Right lobe of liver (tissue), 4 donors: ENCODE results near the gene SCFD2.

Experiments used
- POLR2A ChIP-seq: fragments of 450-650 bp; IDR thresholded peaks from one replicate; pipeline ENCODE4 v1.6.1; 2017; ENCODE audit warnings: antibody characterized with exemption, mild to moderate bottlenecking
- TF ChIP-seq, protein P1 (sequence below), 4 donors: fragments of 200-600 bp in 3 of 4; fragments of 450-650 bp in 1 of 4; IDR thresholded peaks; one replicate each; pipeline versions ENCODE4 v1.5.1 to v1.8.0; 2016 to 2022; ENCODE audit warnings: antibody characterized with exemption in 4 of 4, mild to moderate bottlenecking in 2 of 4
- donor health status: DM: no; HTN: no; CAD: no.
- donor health status: DM: no; HTN: no; CAD: no.
- donor health status: DM: no; HTN: yes; CAD: no.

DNA sequence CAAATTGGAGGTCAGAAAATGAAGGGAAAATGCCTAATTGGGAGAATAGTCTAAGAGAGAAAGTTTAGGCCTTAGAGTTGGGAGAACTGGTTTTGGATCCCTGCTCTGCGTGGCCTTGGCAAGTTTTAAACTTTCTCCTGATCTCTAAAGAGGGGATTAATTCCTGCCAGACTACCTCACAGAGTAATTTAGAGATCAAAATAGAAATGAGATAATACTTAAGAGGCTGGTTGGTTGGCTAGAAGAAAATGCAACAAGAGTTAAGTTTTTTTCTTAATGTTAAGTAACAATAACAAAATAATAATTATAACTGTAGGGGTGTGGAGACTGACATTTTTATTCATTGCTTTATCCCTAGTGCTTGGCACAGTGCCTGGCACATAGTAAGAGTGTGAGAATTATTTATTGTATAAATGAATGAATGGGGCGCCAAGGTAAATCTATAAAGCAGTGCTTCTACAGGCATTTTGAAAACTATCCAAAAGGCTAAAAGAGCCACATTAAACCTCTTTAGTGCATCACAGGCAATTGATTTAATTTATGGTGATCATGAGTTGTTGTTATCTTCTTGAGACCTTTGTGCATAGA, 343.3 kb downstream of the SCFD2 start:
- TF ChIP-seq, protein P1, sequence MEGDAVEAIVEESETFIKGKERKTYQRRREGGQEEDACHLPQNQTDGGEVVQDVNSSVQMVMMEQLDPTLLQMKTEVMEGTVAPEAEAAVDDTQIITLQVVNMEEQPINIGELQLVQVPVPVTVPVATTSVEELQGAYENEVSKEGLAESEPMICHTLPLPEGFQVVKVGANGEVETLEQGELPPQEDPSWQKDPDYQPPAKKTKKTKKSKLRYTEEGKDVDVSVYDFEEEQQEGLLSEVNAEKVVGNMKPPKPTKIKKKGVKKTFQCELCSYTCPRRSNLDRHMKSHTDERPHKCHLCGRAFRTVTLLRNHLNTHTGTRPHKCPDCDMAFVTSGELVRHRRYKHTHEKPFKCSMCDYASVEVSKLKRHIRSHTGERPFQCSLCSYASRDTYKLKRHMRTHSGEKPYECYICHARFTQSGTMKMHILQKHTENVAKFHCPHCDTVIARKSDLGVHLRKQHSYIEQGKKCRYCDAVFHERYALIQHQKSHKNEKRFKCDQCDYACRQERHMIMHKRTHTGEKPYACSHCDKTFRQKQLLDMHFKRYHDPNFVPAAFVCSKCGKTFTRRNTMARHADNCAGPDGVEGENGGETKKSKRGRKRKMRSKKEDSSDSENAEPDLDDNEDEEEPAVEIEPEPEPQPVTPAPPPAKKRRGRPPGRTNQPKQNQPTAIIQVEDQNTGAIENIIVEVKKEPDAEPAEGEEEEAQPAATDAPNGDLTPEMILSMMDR (IDR thresholded peaks at IDR 0.05): no peak
- TF ChIP-seq POLR2A: no peak
